Measurements from ENCODE around the gene TNFRSF1A.

- TF ChIP-seq EZH2 (IDR thresholded peaks at IDR 0.05; ENCODE audit: borderline replicate concordance, low read depth, low read length, poor library complexity, severe bottlenecking) = no peak
- TF ChIP-seq CTCF (conservative IDR thresholded peaks at IDR 0.05; ENCODE audit: low read depth, low read length) = no peak
Observed at GRCh38 chr12:6334359-6334758, 7.5 kb downstream of the TNFRSF1A start.
